Kidney epithelial cell (primary cell): ENCODE measurements around the gene RIBC1. TPM values are rescaled to one million over a fixed set of nuclear protein-coding genes. Genes with fewer than 3 reads are reported as not detected.

Source experiments
- DNase-seq: peaks from one replicate; pipeline ENCODE4 v3.0.0-alpha.2; 2010; ENCODE audit warnings: low read depth
- H3K27me3 ChIP-seq: 2 replicates; pipeline ENCODE4 v1.6.0; 2011; ENCODE audit warnings: low read length; ENCODE audit not compliant: control insufficient read depth, insufficient read depth
- H3K36me3 ChIP-seq: 2 replicates; pipeline ENCODE4 v1.5.1; 2011; ENCODE audit warnings: low read length; ENCODE audit not compliant: control insufficient read depth, insufficient read depth
- H3K4me3 ChIP-seq: 2 replicates; pipeline ENCODE4 v1.5.1; 2011; ENCODE audit warnings: low read depth, mild to moderate bottlenecking, control low read depth, low read length
- CTCF ChIP-seq: IDR thresholded peaks from 2 replicates; pipeline ENCODE4 v1.5.1; 2011; ENCODE audit warnings: mild to moderate bottlenecking, moderate library complexity, low read length, control low read depth, inconsistent platforms; ENCODE audit not compliant: insufficient read depth, poor library complexity, severe bottlenecking
- total RNA-seq: library from RNA; depleted of rRNA; stranded (reverse); fragments of >200 nt; gene quantifications from 2 replicates; pipeline ENCODE4 v1.2.3, GENCODE V29; 2015

Gene RIBC1
- total RNA-seq, 1 donor from 2014 or later = 0.38 TPM

DNA sequence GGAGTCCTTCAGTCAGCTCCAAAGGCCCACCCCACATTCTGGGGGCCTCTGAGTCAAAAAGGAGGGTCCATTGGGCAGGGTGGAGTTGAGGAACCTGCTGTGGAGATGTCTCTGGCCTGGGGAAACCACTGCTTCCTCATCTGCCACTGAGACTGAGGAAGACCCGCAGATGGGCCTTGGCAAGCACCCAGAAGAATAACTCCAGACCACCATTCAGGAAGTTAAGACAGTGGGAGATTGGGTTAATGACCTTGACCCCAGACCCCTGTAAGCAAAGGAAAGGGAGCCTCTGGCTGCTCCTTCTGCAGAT is 19.6 kb downstream of the RIBC1 start:
- no peak for DNase-seq
- Histone ChIP-seq H3K4me3 (peak overlapping the region; percentile 45), H3K27me3 (peaks cover 5% of the 10 kb centered on the region), H3K36me3 (no peaks in the 10 kb centered on the region)
- no peak for TF ChIP-seq CTCF

- DNase-seq = no peak
- H3K36me3 ChIP-seq = no peaks in the 10 kb centered on the region
- peaks cover 5% of the 10 kb centered on the region for H3K27me3 ChIP-seq
- no peak overlapping the region for H3K4me3 ChIP-seq
- TF ChIP-seq CTCF = peak; percentile 70
Observed at GRCh38 chrX:53445977-53446376, 23.3 kb downstream of the RIBC1 start.

GRCh38 chrX:53447441-53447840 is 24.8 kb downstream of the RIBC1 start:
- Histone ChIP-seq H3K4me3 (no peak overlapping the region), H3K27me3 (no peaks in the 10 kb centered on the region), H3K36me3 (no peaks in the 10 kb centered on the region)
- DNase-seq = no peak
- TF ChIP-seq CTCF = no peak

GRCh38 chrX:53449632-53450031 is 27.0 kb downstream of the RIBC1 start:
- Histone ChIP-seq H3K27me3 (no peaks in the 10 kb centered on the region), H3K4me3 (no peak overlapping the region), H3K36me3 (no peaks in the 10 kb centered on the region)
- no peak for DNase-seq
- TF ChIP-seq CTCF = no peak

DNA sequence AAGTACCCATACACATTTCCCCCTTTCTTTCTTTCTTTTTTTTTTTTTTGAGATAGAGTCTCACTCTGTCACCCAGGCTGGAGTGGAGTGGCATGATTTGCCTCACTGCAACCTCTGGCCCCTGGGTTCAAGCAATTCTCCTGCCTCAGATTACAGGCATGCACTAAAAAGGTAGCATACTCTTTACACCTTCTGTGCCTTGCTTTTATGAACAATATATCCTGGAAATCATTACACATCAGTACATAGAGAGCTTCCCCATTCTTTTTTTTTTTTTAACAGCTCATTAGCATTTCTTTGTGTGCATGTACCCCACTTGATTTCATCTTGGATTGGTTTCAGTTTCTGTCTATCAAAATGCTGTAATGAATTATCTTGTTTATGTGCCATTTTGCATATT is 30.1 kb downstream of the RIBC1 start:
- DNase-seq = no peak
- Histone ChIP-seq H3K4me3 (no peak overlapping the region), H3K36me3 (no peaks in the 10 kb centered on the region), H3K27me3 (no peaks in the 10 kb centered on the region)
- no peak for TF ChIP-seq CTCF

- TF ChIP-seq CTCF = no peak
- H3K4me3 ChIP-seq = no peak overlapping the region
- H3K27me3 ChIP-seq = no peaks in the 10 kb centered on the region
- no peak for DNase-seq
- H3K36me3 ChIP-seq = no peaks in the 10 kb centered on the region
Observed at GRCh38 chrX:53456254-53456653, 33.6 kb downstream of the RIBC1 start.
